Stimulated activated CD4-positive, alpha-beta T cell treated with anti-CD3 and anti-CD28 coated beads, TNF-alpha, amount 100 ng/mL, for 48 hours (primary cell): ENCODE data around the gene TMOD1.
"Not testable (repeated sequence)": the region's sequence is repeated elsewhere in the genome, so short reads cannot be mapped to it uniquely, and the experiment has no call there.

Source experiments
- DNase-seq, 3 donors: peaks; one replicate each; pipeline ENCODE4 v3.0.0-alpha.2; 2020; ENCODE audit warnings: low read depth in 3 of 3

The TMOD1 gene

DNA sequence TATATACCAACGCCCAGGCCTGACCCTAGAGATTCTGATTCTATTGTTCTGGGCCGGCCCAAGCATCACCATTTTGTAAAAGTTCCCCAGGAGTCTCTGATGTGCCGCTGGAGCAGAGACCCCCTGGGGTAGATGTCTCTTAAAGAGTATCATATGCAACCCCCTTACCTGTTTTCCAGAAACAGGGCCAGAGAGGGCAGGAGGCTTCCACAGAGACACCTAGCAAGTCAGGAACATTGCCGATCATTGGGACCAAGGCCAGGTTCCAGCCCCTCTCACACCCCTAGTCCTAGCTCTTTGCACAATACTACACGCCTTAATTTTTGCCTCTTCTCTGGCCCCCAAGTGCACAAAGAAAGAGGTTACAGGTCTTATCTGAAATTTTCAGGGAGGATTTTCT is 63.8 kb downstream of the TMOD1 start:
- no peak for DNase-seq

DNA sequence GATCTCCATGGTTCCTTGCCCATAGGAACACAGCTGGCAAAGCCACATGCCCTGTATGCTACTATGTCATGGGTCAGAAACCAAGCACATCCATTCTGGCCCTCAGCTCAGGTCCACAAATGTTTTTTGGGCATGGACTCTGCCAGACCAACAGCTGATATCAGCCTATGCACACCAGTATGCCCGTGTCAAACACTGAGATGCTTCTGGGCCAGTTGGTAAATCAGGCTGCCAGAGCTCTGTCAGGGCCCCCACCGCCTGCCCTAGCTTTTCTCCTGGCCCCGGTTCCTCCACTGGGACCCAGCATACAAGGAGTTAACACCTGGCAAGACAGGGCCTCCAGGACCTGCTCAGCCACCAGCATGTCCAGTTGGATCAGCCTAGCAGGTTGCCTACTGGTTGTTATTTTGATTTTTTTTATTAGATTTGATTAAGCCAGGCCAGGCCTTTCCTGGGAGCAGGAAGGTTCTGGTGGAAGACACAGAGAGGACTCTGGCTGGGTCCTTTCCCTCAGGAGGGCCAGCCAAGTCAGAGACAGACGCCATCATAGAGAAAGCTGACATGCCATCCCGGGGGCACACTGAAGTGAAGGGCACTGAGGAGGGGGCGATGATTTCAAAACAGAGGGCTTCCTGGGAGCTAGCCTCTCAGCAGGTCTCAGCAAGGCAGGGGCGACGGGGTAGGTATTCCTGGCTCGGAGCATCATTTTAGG is 65.9 kb downstream of the TMOD1 start:
- no peak for DNase-seq

DNA sequence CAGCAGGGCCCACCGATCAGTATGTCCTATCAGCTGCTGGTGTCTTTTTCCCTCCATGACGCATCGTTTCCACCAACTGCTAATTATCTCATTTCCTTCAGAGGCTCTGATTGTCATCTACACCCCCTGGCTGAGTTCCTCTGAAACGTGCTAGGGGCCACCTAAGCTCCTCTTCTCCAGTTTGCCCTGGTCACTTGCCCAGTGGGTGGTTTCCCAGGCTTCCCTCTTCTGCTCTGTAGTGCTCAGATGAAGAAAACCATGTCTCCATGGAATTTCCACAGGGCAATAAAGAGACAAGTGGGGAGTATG is 66.4 kb downstream of the TMOD1 start:
- no peak for DNase-seq

DNA sequence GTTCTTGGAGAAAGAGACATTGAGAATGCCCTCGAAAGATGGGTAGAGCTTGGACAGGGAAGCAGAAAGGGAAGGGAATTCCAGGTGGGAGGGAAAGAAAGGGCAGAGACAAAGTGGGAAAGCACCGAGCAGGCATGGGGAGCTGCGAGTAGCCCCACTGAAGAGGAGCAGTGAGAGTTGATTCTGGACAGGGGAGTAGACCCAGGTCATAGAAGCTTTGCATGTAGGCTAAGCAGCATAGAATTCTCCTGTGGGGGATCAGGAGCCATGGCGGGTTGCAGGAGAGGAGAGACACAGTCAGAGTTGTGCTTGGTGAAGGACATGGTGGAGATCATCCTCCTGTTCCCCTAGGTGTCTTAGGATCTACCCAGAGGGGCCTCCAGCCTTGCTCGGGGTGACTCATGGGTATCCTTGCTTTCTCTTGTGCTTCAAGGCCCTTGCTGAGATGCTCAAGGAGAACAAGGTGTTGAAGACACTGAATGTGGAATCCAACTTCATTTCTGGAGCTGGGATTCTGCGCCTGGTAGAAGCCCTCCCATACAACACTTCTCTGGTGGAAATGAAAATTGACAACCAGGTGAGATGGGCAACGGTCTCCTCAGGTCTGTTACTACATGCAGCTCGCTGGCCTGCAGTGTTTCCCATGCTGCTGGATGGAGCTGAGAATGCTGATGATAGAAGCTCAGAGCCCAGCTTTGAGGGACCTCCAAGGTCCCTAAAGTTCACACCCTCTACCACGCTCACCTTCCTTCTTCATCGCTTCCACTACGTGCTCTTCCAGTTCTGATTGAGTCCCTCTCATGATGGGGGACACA is 67.2 kb downstream of the TMOD1 start:
- DNase-seq: no peak

DNA sequence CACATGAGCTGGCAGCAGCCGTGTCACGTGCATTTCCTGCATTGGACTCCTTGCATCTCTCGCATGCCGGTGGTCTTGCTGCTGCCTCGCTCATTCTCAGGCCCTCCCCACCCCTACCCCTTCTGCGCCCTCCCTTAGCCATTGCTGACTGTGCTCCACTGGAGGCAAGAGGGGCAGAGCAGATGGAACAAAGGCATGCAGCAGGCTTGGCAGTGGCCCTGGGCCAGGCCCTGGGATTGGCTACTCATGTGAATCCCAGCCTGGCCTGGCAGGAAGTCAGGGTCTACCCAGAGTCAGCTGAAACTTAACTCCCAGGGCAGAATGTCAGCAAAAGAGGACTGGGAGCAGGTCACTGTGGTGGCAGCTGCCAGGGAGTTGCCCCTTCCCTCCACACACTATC is 69.4 kb downstream of the TMOD1 start:
- no peak for DNase-seq

DNA sequence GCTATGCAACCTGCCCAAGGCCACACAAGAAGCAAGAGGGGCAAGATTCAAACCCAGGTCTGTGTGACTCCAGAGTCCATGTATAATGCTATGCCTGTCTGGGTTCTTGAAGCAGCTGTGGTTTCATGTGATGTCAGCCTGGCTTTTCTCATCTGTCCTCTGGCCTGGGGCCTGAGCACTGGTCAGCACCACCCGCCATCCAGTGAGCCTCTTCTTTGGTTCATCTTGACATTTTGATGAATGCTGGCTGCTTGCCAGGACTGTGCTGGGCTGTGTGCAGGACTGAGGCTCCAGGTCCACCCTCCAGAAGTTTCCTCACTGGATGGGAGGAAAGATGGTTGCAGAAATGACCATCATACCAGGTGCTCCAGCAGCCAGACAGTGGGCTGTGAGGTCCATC is 70.2 kb downstream of the TMOD1 start:
- no peak for DNase-seq

DNA sequence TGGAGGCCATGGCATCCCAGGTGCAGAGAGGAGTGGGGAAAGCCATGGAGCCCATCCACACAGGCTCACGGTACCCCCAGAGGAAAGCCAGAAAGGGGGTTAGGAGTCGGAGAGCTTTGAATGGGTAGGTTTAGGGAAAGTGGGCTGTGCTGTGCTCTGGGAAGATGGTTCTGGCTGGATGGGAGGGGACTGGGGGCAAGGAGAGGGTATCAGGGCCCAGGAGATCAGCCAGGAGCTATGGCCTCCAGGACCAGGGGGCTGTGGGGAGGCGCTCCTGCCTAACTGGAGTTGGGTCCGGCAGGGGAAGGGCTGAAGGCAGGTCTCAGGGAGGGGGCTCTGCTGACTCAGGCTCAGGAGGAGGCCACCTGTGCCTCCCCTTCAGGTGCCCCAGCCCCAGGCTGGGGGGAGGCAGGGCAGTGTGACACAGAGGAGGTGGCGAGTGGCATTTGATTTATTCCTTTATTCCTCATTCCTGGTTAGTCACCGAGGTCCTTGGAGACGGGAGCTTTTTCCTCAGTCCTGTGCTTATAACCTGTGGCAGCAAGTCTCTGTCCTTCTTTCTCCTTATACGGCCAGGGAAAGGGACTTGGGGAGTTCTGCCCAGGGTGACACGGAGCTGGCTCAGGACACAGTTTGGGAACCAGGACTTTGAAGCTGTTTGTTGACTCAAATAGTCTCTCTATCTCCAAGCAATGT is 70.9 kb downstream of the TMOD1 start:
- no peak for DNase-seq

DNA sequence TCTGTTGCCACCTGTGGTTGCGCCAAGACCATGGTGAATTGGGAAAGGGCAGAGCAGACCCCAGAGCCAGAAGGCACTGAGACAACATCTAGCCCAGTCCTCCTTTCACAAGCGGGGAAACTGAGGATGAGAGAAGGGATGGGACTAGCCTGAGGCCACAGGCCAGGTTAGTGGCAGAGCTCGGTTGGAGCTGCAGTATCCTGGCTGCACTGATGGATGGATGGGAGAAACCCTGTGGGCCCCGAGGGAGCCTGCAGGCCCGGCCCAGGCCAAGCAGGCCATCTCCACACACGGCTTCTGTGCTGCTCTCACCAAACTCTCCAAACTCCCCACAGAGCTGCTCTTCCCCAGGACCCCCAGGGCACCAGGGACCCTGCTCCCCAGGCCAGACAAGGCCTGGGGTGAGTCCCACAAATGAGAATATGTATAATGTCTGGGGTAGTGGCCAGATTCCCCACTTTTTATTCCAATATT is 71.5 kb downstream of the TMOD1 start:
- no peak for DNase-seq

DNA sequence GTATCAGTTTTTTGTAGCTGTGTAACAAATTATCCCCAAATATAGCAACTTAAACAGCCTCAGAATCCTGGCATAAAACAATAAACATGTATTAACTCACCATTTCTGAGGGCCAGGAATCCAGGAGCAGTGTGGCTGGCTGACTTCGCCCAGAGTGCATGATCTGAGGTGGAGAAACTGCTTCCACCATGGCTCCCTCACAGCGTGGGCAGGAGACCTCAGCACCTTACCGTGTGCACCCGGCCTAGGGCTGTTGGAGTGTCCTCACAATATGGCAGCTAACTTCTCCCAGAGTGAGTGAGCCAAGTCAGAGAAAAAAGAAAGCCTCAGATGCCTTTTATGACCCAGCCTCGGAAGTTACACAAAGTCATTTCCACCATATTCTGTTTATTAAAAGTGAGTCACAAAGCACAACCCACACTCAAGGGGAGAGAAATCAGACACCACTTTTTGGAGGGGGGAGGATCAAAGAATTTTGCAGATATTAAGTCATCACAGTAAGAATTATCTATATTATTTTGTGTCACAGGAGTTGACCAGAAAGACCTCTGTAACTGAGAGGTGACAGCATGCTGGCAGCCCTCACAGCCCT is 72.1 kb downstream of the TMOD1 start:
- DNase-seq: no peak

DNA sequence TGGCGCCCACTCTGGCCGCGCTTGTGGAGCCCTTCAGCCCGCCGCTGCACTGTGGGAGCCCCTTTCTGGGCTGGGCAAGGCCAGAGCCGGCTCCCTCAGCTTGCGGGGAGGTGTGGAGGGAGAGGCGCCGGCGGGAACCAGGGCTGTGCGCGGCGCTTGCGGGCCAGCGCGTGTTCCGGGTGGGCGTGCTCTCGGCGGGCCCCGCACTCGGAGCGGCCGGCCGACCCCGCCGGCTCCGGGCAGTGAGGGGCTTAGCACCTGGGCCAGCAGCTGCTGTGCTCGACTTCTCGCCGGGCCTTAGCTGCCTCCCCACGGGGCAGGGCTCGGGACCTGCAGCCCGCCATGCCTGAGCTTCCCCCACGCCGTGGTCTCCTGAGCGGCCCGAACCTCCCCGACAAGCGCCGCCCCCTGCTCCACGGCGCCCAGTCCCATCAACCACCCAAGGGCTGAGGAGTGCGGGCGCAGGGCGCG is 72.7 kb downstream of the TMOD1 start:
- not testable (repeated sequence) for DNase-seq

DNA sequence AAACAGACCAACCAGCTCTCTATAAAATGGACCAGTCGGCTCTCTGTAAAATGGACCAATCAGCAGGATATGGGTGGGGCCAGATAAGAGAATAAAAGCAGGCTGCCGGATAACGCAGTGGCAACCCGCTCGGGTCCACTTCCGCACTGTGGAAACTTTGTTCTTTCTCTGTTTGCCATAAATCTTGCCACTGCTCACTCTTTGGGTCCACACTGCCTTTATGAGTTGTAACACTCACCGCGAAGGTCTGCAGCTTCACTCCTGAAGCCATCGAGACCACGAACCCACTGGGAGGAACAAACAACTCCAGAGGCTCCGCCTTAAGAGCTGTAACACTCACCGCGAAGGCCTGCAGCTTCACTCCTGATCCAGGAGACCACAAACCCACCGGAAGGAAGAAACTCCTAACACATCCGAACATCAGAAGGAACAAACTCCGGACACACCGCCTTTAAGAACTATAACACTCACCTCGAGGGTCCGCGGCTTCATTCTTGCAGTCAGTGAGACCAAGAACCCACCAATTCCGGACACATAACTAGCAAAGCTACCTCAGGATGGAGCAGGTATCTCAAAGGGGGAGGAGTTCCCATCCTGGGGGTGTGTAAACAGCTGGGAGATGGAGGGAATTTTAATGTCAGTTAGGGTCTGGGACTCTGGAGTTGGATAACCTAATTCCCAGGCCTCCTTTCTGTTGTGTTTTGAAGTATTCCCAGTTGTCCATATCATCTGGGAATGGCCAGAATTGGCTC is 73.6 kb downstream of the TMOD1 start:
- peak in 2 of 3 donors; percentile 25 to 29 for DNase-seq

DNA sequence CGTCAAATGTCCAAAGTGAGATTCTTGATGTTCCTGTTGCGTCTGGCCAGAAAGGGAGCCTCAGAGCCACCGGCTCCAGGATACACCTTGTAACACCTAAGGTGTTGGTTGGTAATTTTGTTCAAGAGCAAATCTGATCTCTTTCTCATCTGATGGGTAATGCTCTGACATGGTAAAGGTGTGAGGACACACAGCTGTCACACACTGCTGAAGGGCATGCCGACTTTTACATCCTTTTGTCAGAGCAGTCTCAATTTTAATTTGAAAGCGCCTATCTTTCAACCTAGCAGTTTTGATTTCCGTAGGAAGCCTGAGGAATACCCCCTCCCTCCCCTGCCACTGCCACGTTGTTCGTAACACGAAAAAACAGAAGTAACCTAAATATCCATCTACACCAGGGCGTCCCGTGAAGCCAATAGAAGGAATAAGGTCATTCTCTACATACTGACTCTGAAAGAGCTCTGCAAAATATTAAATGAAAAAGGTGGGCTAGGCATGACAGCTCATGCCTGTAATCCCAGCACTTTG is 74.3 kb downstream of the TMOD1 start:
- DNase-seq: no peak

DNA sequence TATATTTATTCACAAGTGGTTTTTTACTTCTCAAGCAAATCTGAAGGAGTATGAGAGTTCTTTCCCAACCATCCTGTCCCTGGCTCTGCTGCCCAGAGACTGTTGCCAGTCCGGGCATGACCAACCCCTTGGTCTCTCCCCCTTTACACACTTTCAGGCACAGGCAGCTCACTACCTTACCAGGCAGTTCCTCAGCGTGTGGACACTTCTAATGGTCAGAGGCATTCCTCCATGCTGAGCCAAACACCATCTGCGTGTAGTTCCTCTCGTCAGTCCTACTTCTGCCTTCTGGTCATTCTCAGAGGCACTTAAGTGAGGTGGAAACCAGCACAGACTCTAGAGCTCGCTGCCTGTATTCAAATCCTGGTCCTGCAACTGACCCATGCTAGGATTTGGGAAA is 75.6 kb downstream of the TMOD1 start:
- no peak for DNase-seq

DNA sequence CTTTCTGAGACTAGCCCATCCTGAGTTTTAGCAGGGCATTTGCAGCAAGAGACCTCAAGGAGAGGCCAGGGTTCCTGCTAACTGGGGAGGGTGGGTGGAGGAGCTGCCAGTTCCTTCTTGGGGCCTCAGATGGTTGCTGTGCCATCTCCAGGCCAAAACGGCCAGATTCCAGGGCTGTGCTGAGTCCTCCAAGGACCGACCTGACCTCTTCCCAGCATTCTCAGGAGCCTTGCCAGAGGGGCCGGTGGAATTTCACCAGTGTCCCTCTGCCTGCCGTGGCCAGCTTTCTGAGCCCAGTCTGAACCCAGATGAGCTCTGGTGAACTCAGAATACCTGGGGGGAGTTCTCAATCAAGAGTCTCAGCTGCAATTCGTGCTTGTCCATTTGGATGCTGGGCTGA is 77.4 kb downstream of the TMOD1 start:
- DNase-seq: no peak

DNA sequence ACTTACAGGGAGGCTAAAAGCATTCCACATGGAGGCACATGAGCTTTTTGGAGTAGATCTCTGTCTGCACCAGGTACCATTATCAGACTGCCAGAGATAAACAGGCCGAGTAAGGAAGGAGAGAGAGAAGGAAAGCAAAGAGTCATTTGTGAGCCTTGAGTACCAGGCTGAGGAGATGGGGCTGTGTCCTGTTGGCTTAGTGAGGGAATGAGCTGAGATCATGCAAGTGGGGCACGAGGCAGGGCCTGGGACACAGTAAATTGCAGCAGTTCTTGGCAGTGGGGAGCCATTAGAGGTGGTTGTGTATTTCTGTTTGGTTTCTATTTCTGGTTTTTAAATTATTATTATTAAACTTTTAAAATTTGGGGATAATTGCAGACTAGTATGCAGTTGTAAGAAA is 78.4 kb downstream of the TMOD1 start:
- no peak for DNase-seq

DNA sequence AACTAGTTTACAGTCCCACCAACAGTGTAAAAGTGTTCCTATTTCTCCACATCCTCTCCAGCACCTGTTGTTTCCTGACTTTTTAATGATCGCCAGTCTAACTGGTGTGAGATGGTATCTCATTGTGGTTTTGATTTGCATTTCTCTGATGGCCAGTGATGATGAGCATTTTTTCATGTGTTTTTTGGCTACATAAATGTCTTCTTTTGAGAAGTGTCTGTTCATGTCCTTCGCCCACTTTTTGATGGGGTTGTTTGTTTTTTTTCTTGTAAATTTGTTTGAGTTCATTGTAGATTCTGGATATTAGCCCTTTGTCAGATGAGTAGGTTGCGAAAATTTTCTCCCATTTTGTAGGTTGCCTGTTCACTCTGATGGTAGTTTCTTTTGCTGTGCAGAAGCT is 80.1 kb downstream of the TMOD1 start:
- DNase-seq: not testable (repeated sequence)

DNA sequence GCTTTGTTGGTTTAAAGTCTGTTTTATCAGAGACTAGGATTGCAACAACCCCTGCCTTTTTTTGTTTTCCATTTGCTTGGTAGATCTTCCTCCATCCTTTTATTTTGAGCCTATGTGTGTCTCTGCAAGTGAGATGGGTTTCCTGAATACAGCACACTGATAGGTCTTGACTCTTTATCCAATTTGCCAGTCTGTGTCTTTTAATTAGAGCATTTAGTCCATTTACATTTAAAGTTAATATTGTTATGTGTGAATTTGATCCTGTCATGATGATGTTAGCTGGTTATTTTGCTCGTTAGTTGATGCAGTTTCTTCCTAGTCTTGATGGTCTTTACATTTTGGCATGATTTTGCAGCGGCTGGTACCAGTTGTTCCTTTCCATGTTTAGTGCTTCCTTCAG is 83.3 kb downstream of the TMOD1 start:
- DNase-seq: not testable (repeated sequence)

DNA sequence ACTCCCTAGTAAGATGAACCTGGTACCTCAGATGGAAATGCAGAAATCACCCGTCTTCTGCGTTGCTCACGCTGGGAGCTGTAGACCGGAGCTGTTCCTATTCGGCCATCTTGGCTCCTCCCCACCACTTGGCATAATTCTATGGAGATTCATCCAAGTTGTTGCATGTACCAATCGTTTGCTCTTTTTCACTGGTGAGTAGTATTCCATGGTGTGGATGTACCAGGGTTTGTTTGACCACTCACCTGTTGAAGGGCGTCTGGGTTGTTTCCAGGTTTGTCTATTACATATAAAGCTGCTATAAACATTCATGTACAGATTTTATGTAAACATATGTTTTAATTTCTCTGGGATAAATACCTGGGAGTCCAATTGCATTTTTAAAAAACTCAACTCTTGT is 85.4 kb downstream of the TMOD1 start:
- DNase-seq: not testable (repeated sequence)

DNA sequence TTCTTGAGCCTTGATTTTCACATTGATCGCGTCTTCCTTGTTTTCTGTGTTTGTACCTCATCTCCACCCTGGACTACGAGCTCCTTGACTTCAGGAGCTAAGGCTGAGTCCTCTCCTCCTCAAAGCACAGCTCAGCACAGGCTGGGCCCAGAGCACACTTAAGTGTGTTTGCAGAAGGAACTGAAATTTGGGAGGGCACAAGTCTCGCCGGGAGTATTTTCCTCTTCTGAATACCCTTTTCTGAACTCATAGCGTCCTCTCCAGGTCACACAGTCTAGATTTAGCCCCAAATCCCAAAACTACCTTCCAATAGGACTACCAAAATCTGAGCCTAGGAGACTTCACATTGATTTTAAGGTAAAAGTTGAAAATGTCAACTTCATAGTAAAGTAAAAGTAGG is 90.1 kb downstream of the TMOD1 start:
- DNase-seq: no peak

DNA sequence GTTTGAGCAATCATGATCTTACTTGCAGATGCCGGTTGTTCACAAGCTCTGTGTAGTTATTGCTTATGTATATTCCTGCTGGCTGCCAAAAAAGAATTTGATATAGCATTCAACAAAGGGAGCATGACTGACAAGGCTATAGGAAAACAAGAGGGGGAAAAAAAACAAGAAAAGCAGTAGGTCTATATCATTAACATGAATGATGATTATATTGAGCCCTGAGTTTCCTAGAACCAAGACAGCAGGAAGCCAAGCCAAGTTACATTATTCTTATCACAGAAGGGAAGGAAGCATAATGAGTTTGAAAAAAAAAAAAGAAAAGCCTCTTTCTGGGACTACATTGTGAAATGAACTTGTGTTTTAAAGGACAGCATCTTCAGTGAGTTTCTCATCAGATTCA is 90.7 kb downstream of the TMOD1 start:
- DNase-seq: no peak

DNA sequence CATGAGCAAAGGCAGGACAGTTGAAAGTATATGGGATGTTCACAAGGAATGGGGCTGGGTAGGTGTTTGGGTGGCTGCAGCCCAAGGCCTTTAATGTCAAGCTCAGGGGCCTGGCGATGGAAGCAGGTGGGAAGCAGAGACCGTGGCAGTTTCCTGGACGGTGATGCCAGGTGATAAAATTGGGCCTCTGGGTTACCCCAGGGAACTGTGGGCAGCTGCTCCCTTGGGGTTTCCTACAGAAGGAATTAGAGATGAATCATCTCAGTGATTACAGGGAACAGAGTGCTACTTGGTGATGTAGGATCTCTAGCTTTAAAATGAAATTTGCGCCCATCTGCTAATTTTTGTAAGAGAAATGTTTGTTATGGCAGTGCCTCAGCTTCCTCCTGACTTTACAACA is 92.5 kb downstream of the TMOD1 start:
- no peak for DNase-seq
